Measurements from ENCODE around the gene RSPRY1. TPM values are rescaled to one million over a fixed set of nuclear protein-coding genes. Genes with fewer than 3 reads are reported as not detected.

The RSPRY1 gene
- total RNA-seq, 2 donors from 2014 or later = 37.2 to 38.6 TPM

DNA sequence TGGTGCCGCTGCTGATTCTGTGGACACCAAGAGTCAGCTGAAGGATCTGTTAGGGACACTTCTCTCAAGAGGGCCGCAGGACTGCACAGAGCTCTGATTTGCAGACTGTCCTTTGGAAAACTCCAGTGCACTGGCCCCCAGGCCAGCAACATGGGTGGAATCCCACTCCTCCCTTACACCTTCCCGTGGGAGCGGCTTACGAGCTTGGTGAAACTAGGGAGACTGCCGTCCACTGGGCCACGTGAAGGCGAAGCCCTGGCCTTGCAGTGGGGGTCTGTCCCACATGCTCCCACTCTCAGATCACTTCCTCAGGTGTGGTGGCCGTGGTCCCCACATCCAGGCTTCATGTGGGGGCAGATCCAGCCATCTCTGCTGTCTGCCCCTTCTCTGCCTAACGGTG is 36.7 kb upstream of the RSPRY1 start:
- Mint-ChIP-seq H3K27ac (no peak overlapping the region), H3K9me3 (no peaks in the 10 kb centered on the region), H3K36me3 (peaks cover 11 to 19% of the 10 kb centered on the region in 2 donors)
- no peak for ATAC-seq
- no peak for DNase-seq (ENCODE audit: low spot score in 2 of 2)

DNA sequence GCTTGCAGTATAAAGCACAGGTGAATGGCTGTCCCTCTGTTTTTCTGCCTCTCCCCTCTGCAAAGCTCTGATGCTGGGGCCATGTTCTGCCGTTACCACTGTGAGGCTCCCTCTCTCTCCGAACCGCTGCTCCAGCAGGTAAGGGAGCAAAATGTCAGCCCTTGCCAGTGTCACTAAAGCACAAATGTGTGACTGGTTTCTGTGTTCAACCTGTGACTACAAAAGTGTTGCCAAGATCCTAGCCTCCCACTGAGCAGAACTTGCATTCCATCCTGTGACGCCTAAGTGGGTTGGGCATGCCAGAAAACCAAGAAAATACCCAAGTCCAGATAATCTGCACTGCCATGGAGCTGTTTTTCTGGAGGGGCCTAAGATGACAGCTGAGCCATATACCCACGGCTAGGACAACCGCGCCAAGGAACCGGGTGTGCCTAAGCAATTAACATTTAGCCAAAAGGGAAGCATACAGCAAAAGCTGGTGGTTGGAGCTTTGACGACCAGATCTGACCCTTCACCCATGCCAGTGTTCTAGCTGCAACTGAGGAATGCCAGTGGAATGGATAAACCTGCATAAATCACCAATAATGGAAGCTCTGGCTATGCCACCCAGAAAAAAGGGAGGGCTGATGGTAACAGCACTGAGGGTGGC is 35.3 kb upstream of the RSPRY1 start:
- H3K36me3 Mint-ChIP-seq = peaks cover 15 to 22% of the 10 kb centered on the region in 2 donors
- no peak for DNase-seq (ENCODE audit: low spot score in 2 of 2)
- H3K9me3 Mint-ChIP-seq = no peaks in the 10 kb centered on the region
- ATAC-seq = no peak
- H3K27ac Mint-ChIP-seq = peak overlapping the region in 1 of 2 donors; percentile 37

DNA sequence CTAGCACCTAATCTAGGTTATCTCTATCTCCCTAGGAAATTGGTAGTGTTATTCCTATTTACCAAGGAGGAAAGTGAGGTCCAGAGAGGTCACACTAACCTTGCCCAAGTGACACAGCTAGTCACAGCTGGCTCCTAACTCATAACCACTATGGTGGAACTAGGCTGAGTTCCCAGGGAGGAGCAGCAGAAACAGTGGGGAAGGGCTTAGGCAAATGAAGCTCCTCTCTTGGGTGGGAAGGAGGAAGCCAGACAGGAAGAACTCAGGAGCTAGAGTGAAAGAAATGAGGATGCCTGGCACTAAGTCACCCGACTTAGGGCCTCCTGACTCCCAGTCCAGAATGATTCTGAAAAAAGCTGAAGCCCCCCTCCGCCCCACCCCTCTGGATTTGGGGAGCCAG is 34.8 kb upstream of the RSPRY1 start:
- H3K27ac Mint-ChIP-seq = peak overlapping the region in 1 of 2 donors; percentile 51
- ATAC-seq = no peak

DNA sequence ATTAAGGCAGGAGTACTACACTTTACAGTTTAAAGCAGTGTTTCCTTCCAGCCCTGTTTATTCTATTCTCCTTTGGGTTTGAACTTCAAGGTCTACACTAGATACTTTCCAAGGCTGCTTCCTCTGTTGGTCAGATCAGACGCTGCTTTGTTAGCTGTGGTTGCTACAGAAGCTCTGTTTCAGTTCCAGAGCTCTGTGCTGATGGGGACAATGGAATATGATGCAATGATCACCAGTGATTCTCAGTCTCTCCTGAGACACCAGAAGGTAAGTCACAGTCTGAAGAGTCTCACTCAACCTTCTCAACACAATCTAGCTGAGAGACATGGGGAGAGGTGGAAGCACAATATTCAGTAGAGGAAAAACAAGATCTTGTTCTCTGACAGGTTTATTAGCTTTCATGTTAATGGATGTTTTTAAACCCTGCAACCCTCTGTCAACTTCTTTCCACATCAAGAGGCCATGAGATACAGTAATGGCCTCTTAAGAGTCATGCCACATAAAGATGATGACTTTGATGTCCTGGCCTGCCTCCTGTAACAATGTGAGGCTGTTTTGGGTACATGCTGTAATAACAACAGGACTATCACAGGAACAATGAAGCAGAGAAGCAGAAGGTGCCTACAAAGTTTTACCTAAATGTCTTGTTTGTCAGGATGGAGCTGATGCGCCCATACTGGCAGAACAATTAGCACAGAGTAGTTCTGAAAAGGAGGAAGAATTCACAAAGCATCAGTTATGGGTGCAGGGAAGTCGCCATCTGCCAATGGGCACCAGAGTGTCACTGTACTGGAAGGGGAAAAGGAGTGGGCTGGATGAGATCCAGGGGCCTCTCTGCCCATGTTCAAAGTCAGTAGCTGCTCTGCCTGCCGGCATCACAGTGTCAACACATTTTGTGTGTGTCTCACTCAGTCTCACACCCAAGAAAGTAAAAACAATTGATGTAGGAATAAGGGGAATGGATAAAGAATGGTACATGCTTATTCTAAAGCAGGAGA is 33.7 kb upstream of the RSPRY1 start:
- H3K36me3 Mint-ChIP-seq = peaks cover 22 to 38% of the 10 kb centered on the region in 2 donors

More for the DNA sequence above, 34.8 kb upstream of the RSPRY1 start:
- DNase-seq (ENCODE audit: low spot score in 2 of 2) = no peak
- H3K36me3 Mint-ChIP-seq = peaks cover 20 to 28% of the 10 kb centered on the region in 2 donors
- H3K9me3 Mint-ChIP-seq = no peaks in the 10 kb centered on the region

DNA sequence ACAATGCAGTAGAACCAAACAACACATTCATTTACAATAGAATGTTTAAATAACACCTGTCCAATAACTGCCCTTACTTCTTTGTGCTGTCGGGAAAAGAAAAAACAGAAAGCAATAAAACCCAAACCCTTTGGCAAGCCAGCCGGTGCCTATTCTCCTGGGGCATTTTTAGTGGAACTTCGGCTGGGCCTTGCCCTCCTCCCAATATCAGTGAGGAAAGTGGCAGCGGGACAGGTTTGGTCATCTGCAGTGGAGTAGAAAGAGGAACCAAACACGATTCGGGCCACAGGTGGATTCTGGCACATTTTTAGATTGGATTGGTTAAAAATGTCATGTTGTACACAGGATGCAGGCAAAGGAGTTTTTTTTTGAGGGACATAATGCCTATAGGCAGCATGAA is 32.3 kb upstream of the RSPRY1 start:
- no peak for DNase-seq (ENCODE audit: low spot score in 2 of 2)
- H3K9me3 Mint-ChIP-seq = no peaks in the 10 kb centered on the region
- no peak overlapping the region for H3K27ac Mint-ChIP-seq
- peaks cover 24 to 48% of the 10 kb centered on the region in 2 donors for H3K36me3 Mint-ChIP-seq
- ATAC-seq = no peak

More for the DNA sequence above, 33.7 kb upstream of the RSPRY1 start:
- Mint-ChIP-seq H3K27ac (peak overlapping the region; percentile 9 to 91), H3K9me3 (no peaks in the 10 kb centered on the region)
- peak; percentile 54 to 71 for ATAC-seq
- DNase-seq (ENCODE audit: low spot score in 2 of 2) = no peak

DNA sequence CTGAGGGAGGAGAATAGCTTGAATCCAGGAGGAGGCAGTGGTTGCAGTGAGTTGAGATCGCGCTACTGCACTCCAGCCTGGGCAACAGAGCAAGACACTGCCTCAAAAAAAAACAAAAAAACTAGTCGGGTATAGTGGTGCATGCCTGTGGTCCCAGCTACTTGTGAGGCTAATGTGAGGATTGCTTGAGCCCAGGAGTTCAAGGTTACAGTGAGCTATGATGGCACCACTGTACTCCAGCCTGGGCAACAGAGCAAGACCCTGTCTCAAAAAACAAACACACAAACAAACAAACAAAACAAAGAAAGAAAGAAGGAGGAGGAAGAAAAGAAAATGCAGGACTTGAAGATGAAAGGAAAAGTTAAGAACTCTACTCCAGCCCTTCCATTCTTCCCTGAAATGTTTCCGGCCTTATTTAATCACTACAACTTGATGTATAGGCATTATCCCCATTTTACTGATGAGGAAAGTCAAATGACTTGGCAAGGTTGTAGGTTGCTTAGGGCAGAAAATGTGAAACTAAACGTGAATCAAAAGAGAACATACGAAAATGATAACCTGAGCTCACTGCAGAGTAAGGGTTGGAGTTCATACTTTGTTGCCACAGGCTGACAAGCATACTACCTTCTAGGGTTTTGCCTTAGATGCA is 30.3 kb upstream of the RSPRY1 start:
- ATAC-seq (no peak), DNase-seq (ENCODE audit: low spot score in 2 of 2) (no peak)
- no peak overlapping the region for H3K27ac Mint-ChIP-seq
- peaks cover 33 to 58% of the 10 kb centered on the region in 2 donors for H3K36me3 Mint-ChIP-seq
- no peaks in the 10 kb centered on the region for H3K9me3 Mint-ChIP-seq

DNA sequence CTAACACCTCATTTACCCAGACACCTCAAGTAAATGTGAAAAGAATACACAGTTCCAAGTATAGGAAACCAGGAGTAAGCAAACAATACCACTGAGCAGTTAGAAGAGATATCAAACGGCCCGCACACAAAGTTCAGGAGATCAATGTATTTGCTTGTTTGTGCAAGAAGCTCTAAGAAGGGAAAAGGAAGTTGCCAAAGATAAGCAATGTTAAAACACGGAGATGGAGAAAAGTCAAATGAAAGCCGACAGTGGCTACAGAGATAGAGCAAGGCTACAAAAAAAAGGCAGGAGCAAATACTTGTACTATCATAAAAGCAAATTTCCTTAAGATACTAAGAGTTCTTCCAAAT is 29.8 kb upstream of the RSPRY1 start:
- no peak for DNase-seq (ENCODE audit: low spot score in 2 of 2)
- Mint-ChIP-seq H3K9me3 (no peaks in the 10 kb centered on the region), H3K36me3 (peaks cover 33 to 58% of the 10 kb centered on the region in 2 donors), H3K27ac (peak overlapping the region in 1 of 2 donors; percentile 2)
- ATAC-seq = no peak

DNA sequence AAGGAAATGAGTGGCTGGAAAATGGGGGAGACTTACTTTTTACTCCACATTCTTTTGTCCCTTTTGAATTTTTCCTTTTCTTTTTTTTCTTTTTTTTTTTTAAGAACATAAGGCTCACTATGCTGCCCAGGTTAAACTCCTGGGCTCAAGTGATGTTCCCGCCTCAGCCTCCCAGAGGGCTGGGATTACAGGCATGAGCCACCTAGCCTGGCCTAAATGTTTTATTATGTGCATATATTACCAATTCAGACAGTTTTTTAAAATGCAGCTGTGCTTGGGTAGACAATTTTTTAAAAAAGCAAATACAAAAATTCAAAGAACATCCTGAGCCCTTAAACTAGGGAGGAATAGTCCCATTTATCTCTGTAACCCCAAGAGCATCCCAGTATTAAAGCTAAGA is 28.6 kb upstream of the RSPRY1 start:
- H3K27ac Mint-ChIP-seq = no peak overlapping the region
- ATAC-seq (no peak), DNase-seq (ENCODE audit: low spot score in 2 of 2) (no peak)
- H3K36me3 Mint-ChIP-seq = peaks cover 33 to 51% of the 10 kb centered on the region in 2 donors
- no peaks in the 10 kb centered on the region for H3K9me3 Mint-ChIP-seq

DNA sequence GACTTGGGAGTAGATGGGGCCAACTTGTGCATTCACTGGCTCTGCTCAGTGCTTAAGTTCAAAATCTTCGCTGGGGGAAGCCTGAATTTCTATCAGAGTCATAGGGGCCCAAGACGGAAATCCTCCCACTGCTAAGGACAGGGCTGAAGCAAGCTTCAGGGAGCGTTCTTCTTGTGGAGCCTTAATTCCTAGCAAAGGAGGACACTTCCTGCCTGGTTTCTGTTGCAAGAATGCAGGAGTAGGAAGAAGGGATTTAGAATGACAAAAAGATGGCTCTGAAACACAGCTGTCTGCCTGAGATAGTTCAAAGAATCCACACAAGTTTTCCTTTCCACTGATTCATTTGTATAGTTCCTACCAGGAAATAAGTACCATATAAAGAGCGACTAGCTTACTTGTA is 26.7 kb upstream of the RSPRY1 start:
- Mint-ChIP-seq H3K9me3 (no peaks in the 10 kb centered on the region), H3K36me3 (peaks cover 26 to 46% of the 10 kb centered on the region in 2 donors), H3K27ac (no peak overlapping the region)
- no peak for DNase-seq (ENCODE audit: low spot score in 2 of 2)
- ATAC-seq = no peak

DNA sequence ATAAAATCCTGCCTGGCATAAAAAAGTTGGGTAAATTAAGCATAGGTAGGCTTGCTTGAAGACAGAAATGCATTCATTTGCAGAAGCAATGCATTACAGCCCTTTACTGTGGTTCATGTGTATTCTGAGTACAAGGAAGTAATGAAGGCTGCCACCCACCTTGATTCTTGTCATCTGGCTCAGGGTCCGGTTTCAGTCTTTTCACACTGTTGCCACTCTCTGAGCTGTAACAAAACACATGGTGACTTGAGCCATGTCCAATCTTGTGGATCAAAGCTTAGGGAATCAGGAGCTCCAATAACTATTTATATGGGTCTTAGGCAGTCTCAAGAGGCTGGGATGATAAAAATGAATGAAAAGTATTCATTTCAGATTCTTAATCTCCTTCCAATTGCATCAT is 22.3 kb upstream of the RSPRY1 start:
- Mint-ChIP-seq H3K27ac (no peak overlapping the region), H3K36me3 (peaks cover 13 to 29% of the 10 kb centered on the region in 2 donors), H3K9me3 (no peaks in the 10 kb centered on the region)
- ATAC-seq (no peak), DNase-seq (ENCODE audit: low spot score in 2 of 2) (no peak)

DNA sequence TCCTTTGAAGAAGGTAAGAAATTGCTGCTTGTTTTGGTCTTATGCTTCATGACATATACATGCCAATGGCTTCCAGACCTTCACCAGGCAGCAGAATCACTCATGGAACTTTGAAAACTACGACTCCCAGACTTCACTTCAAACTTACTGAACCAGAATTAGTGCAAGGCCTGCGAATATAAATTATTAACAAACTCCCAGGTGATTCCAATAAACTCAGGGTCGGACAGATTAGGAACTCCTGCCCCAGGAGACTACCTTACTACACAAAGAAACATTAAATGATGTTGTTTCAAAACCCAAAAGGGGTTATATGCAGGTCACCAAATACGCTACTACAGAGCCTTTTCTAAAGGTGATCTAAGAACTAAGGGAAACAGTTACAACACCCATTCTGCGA is 20.6 kb upstream of the RSPRY1 start:
- no peak for ATAC-seq
- DNase-seq (ENCODE audit: low spot score in 2 of 2) = no peak
- H3K27ac Mint-ChIP-seq = no peak overlapping the region
- H3K9me3 Mint-ChIP-seq = no peaks in the 10 kb centered on the region
- peaks cover 4 to 19% of the 10 kb centered on the region in 2 donors for H3K36me3 Mint-ChIP-seq

DNA sequence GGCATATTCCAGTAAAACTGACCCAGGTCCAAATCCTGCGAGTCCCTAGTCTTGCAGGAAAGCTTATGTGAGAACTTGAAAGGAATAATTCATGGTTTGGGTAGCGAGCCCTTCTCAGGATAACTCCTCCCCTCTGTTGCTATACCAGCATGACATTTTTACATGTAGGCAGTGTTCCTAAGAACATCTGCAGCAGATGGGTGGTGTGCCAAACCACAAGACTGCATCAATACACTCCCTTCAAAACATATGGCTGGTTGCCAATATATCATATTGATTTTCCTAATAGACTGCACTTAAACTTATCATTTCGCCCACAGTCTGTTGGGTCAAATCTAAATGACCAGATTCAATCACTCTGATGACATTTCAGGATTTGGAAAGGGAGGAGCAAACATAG is 20.2 kb upstream of the RSPRY1 start:
- H3K27ac Mint-ChIP-seq = no peak overlapping the region

DNA sequence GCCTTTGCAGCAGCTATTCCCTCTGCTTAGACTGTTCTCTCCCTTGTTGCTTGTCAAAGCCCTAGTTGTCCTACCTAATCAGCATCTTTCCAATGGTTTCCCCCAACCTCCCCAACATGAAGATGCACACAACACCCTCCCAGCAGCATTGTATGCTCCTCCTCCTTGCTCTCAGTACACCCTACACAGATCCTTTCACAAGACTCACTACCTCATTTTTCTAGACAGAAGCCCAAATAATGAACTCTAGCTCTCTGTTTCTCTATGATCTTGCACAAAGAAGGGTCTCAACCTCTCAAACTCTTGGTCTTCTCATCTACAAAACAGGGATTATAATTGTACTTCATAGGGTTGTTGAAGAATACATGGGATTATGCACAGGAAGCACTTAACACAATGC is 19.7 kb upstream of the RSPRY1 start:
- no peaks in the 10 kb centered on the region for H3K9me3 Mint-ChIP-seq
- ATAC-seq (no peak), DNase-seq (ENCODE audit: low spot score in 2 of 2) (no peak)
- H3K27ac Mint-ChIP-seq = no peak overlapping the region
- peaks cover 4 to 25% of the 10 kb centered on the region in 2 donors for H3K36me3 Mint-ChIP-seq

More for the DNA sequence above, 20.2 kb upstream of the RSPRY1 start:
- peaks cover 4 to 21% of the 10 kb centered on the region in 2 donors for H3K36me3 Mint-ChIP-seq
- H3K9me3 Mint-ChIP-seq = no peaks in the 10 kb centered on the region
- DNase-seq (ENCODE audit: low spot score in 2 of 2) (no peak), ATAC-seq (no peak)

DNA sequence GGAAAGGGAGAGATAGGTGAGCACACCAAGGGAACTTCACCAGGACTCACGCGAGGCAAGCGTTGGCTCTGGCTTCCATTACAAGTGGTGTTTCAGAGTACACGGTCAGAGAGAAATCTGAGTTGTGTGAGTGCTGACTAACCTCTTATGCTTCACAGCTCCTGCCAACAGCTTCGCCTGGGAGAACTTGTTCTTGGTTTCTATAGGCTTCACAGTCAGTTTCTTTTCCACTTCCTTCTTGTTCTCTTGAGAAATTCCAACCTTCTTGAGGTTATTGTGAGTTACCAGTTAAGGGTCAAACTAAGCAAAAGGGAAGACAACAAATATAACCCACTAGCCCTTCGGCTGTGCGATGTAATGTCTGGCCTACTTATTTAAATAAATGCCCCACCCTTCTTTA is 19.2 kb upstream of the RSPRY1 start:
- Mint-ChIP-seq H3K36me3 (peaks cover 4 to 25% of the 10 kb centered on the region in 2 donors), H3K27ac (no peak overlapping the region), H3K9me3 (no peaks in the 10 kb centered on the region)
- no peak for ATAC-seq
- DNase-seq (ENCODE audit: low spot score in 2 of 2) = no peak

DNA sequence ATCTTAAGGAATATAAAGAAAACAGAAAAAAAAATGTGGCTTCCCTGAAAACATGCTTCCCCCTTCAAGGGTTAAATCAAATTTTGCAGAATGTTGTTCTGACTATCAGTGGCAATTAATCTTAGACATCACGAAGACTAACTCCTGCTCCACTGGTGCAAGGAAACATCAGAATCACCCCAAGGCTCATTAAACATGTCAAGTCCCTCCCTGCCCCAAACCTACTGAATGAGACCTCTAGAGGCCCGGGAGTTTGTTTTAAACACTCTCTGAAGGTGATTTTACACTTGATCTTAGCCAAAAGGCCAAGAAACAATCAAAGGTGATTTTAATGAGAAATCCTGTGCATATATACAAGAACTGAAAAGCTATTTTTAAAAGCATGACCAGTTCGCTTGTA is 18.6 kb upstream of the RSPRY1 start:
- Mint-ChIP-seq H3K27ac (no peak overlapping the region), H3K9me3 (no peaks in the 10 kb centered on the region), H3K36me3 (peaks cover 4 to 25% of the 10 kb centered on the region in 2 donors)
- DNase-seq (ENCODE audit: low spot score in 2 of 2) (no peak), ATAC-seq (no peak)

DNA sequence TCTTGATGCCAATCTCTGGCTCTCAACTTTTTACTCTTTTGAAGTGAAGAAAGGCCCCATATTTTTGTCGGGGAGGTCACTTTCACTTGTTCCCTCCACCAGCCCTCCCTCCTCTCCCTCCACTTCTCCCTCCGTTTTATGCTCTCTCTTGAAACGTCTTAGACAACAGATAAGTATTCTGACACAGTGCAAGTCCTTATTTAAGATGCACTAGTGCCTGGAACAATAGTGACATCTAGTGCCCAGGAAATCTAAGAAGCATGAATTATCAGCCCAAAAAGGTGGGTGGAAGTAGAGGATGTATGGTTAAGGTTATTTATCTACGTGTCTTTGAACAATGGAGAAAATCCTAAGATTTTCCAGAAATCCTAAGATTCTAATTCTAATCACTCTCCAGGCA is 18.2 kb upstream of the RSPRY1 start:
- peaks cover 4 to 25% of the 10 kb centered on the region in 2 donors for H3K36me3 Mint-ChIP-seq
- ATAC-seq (peak; percentile 51 to 75), DNase-seq (ENCODE audit: low spot score in 2 of 2) (no peak)
- H3K9me3 Mint-ChIP-seq = no peaks in the 10 kb centered on the region
- H3K27ac Mint-ChIP-seq = no peak overlapping the region

DNA sequence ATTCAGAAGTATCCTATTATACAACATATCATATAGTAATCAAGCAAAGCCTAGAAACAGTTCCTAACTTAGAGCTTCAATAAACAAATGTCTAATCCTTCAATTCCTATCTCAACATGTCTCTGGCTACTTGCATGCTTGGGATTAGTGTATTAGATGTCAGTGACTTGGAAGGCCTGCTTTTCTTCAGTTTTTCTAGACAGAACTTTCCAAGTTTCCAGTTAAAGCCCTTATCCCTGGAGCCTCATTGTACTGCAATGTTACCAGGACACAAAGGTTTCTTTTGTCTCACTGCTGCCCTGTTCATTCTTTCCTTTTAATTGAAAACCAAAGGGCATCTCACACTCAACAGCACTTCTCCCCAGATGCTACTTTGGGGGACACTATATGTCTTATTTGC is 16.8 kb upstream of the RSPRY1 start:
- ATAC-seq = no peak
- Mint-ChIP-seq H3K9me3 (no peaks in the 10 kb centered on the region), H3K27ac (no peak overlapping the region), H3K36me3 (peaks cover 0 to 18% of the 10 kb centered on the region in 2 donors)
- DNase-seq (ENCODE audit: low spot score in 2 of 2) = no peak
